GM19328 (cell line): Measurements from ENCODE around the gene KLK10.

Experiments
- ATAC-seq: cut with Tn5 transposase; IDR thresholded peaks from one replicate; pipeline ENCODE4 v1.9.1; 2021; ENCODE audit warnings: mild to moderate bottlenecking, moderate library complexity; ENCODE audit not compliant: unreplicated experiment

Gene KLK10

GRCh38 chr19:51019544-51019925 is at the start of gene KLK10:
TSS of gene KLK10 (minus strand) at chr19:51019709. CDS start at chr19:51019130, 579 bp downstream.
- ATAC-seq: no peak

GRCh38 chr19:51066393-51067186 is 47.1 kb upstream of the KLK10 start:
- ATAC-seq: no peak

- ATAC-seq: no peak
These were observed 45.9 kb upstream of the KLK10 start for GRCh38 chr19:51065221-51065960.

GRCh38 chr19:51064534-51065220 is 45.2 kb upstream of the KLK10 start, which contains the start of gene KLK13:
TSS of gene KLK13 (minus strand) at chr19:51065092. CDS start at chr19:51065067, 25 bp downstream.
- no peak for ATAC-seq

- no peak for ATAC-seq
These were observed 44.2 kb upstream of the KLK10 start for GRCh38 chr19:51063664-51064063.

- no peak for ATAC-seq
These were observed 41.5 kb upstream of the KLK10 start for GRCh38 chr19:51060973-51061372.

- no peak for ATAC-seq
These were observed 40.8 kb upstream of the KLK10 start for GRCh38 chr19:51060336-51060735.

GRCh38 chr19:51059715-51060114 is 40.2 kb upstream of the KLK10 start:
- no peak for ATAC-seq

- no peak for ATAC-seq
These were observed 36.4 kb upstream of the KLK10 start for GRCh38 chr19:51055866-51056265.

GRCh38 chr19:51047031-51047335 is 27.5 kb upstream of the KLK10 start:
- ATAC-seq: no peak

- no peak for ATAC-seq
These were observed 24.8 kb upstream of the KLK10 start for GRCh38 chr19:51044327-51044726.

- ATAC-seq: no peak
These were observed 24.0 kb upstream of the KLK10 start for GRCh38 chr19:51043497-51043896.

- ATAC-seq: no peak
These were observed 20.6 kb upstream of the KLK10 start for GRCh38 chr19:51040151-51040550.

GRCh38 chr19:51036519-51036918 is 17.0 kb upstream of the KLK10 start:
- no peak for ATAC-seq

GRCh38 chr19:51034704-51035103 is 15.2 kb upstream of the KLK10 start, which contains the start of gene KLK12:
TSS of gene KLK12 (minus strand) at chr19:51035002. CDS start at chr19:51034621, 381 bp downstream.
- ATAC-seq: no peak

GRCh38 chr19:51031880-51032225 is 12.3 kb upstream of the KLK10 start:
- no peak for ATAC-seq

GRCh38 chr19:51031220-51031879 is 11.8 kb upstream of the KLK10 start:
- ATAC-seq: no peak

- no peak for ATAC-seq
These were observed 11.1 kb upstream of the KLK10 start for GRCh38 chr19:51030631-51031030.

GRCh38 chr19:51029718-51030117 is 10.2 kb upstream of the KLK10 start:
- no peak for ATAC-seq

- ATAC-seq: no peak
These were observed 8.4 kb upstream of the KLK10 start for GRCh38 chr19:51027873-51028272.

- no peak for ATAC-seq
These were observed 7.8 kb upstream of the KLK10 start for GRCh38 chr19:51027126-51027806.
